ENCODE data around the gene VLDLR.

The VLDLR gene

GRCh38 chr9:2620919-2621721, 467 bp upstream of the VLDLR start:
- no peak for DNase-seq (ENCODE audit: low read depth, low spot score)

GRCh38 chr9:2622461-2623287, 1.1 kb downstream of the VLDLR start:
- DNase-seq (ENCODE audit: low read depth, low spot score) = no peak

GRCh38 chr9:2623288-2624050, 1.9 kb downstream of the VLDLR start:
- no peak for DNase-seq (ENCODE audit: low read depth, low spot score)

GRCh38 chr9:2624051-2624682, 2.6 kb downstream of the VLDLR start:
- no peak for DNase-seq (ENCODE audit: low read depth, low spot score)

- no peak for DNase-seq (ENCODE audit: low read depth, low spot score)
These were observed 3.8 kb downstream of the VLDLR start for GRCh38 chr9:2625427-2625826.

- DNase-seq (ENCODE audit: low read depth, low spot score) = no peak
These were observed 7.3 kb downstream of the VLDLR start for GRCh38 chr9:2628919-2629318.

GRCh38 chr9:2630158-2630557, 8.6 kb downstream of the VLDLR start:
- no peak for DNase-seq (ENCODE audit: low read depth, low spot score)

- no peak for DNase-seq (ENCODE audit: low read depth, low spot score)
These were observed 9.7 kb downstream of the VLDLR start for GRCh38 chr9:2631263-2631662.

GRCh38 chr9:2634153-2634552, 12.6 kb downstream of the VLDLR start:
- no peak for DNase-seq (ENCODE audit: low read depth, low spot score)

- no peak for DNase-seq (ENCODE audit: low read depth, low spot score)
These were observed 13.2 kb downstream of the VLDLR start for GRCh38 chr9:2634818-2635217.

- DNase-seq (ENCODE audit: low read depth, low spot score) = no peak
These were observed 14.3 kb downstream of the VLDLR start for GRCh38 chr9:2635922-2636321.

GRCh38 chr9:2637390-2637789, 15.8 kb downstream of the VLDLR start:
- DNase-seq (ENCODE audit: low read depth, low spot score) = no peak

GRCh38 chr9:2638871-2639673, 17.5 kb downstream of the VLDLR start:
- no peak for DNase-seq (ENCODE audit: low read depth, low spot score)

- DNase-seq (ENCODE audit: low read depth, low spot score) = no peak
These were observed 18.2 kb downstream of the VLDLR start for GRCh38 chr9:2639786-2640185.

- DNase-seq (ENCODE audit: low read depth, low spot score) = no peak
These were observed 19.0 kb downstream of the VLDLR start for GRCh38 chr9:2640570-2640969.

- DNase-seq (ENCODE audit: low read depth, low spot score) = no peak
These were observed 19.4 kb downstream of the VLDLR start for GRCh38 chr9:2641033-2641432.

GRCh38 chr9:2642068-2642467, 20.5 kb downstream of the VLDLR start:
- no peak for DNase-seq (ENCODE audit: low read depth, low spot score)

GRCh38 chr9:2645569-2645968, 24.0 kb downstream of the VLDLR start:
- no peak for DNase-seq (ENCODE audit: low read depth, low spot score)

GRCh38 chr9:2655411-2655901, 33.9 kb downstream of the VLDLR start:
- DNase-seq (ENCODE audit: low read depth, low spot score) = no peak

- DNase-seq (ENCODE audit: low read depth, low spot score) = no peak
These were observed 35.8 kb downstream of the VLDLR start for GRCh38 chr9:2657427-2657826.

- peak; percentile 28 for DNase-seq (ENCODE audit: low read depth, low spot score)
These were observed 40.9 kb downstream of the VLDLR start for GRCh38 chr9:2662496-2662895.
